Fibroblast of skin of left biceps (primary cell): ENCODE measurements around the gene LPCAT1.
"Not testable (repeated sequence)": the region's sequence is repeated elsewhere in the genome, so short reads cannot be mapped to it uniquely, and the experiment has no call there.

Experiments used
- DNase-seq, 2 experiments: peaks; one replicate each; pipeline ENCODE4 v3.0.0-alpha.2; 2013; ENCODE audit warnings: low read depth in 2 of 2

LPCAT1 gene

GRCh38 chr5:1480217-1480616 lies 43.5 kb downstream of the LPCAT1 start:
- no peak for DNase-seq

- DNase-seq, result peak; percentile 4 to 8
Observed at GRCh38 chr5:1479581-1480188, 44.1 kb downstream of the LPCAT1 start.

GRCh38 chr5:1479066-1479465 lies 44.7 kb downstream of the LPCAT1 start:
- no peak for DNase-seq

GRCh38 chr5:1478271-1479035 lies 45.3 kb downstream of the LPCAT1 start:
- no peak for DNase-seq

GRCh38 chr5:1477341-1477740 lies 46.4 kb downstream of the LPCAT1 start:
- no peak for DNase-seq

GRCh38 chr5:1476967-1477310 lies 46.8 kb downstream of the LPCAT1 start:
- no peak for DNase-seq

GRCh38 chr5:1476181-1476966 lies 47.4 kb downstream of the LPCAT1 start:
- no peak for DNase-seq

- DNase-seq, result not testable (repeated sequence)
Observed at GRCh38 chr5:1475544-1475900, 48.2 kb downstream of the LPCAT1 start.

GRCh38 chr5:1474866-1475543 lies 48.8 kb downstream of the LPCAT1 start:
- DNase-seq, result no peak

- no peak for DNase-seq
Observed at GRCh38 chr5:1474183-1474839, 49.4 kb downstream of the LPCAT1 start.

- DNase-seq, result no peak
Observed at GRCh38 chr5:1473746-1474145, 50.0 kb downstream of the LPCAT1 start.

- no peak for DNase-seq
Observed at GRCh38 chr5:1472964-1473628, 50.7 kb downstream of the LPCAT1 start.

GRCh38 chr5:1471997-1472963 lies 51.5 kb downstream of the LPCAT1 start:
- no peak for DNase-seq

- DNase-seq, result no peak
Observed at GRCh38 chr5:1471240-1471853, 52.4 kb downstream of the LPCAT1 start.

- DNase-seq, result no peak
Observed at GRCh38 chr5:1470762-1471211, 53.0 kb downstream of the LPCAT1 start.

- no peak for DNase-seq
Observed at GRCh38 chr5:1468629-1469527, 54.9 kb downstream of the LPCAT1 start.

- no peak for DNase-seq
Observed at GRCh38 chr5:1468247-1468612, 55.5 kb downstream of the LPCAT1 start.
